ENCODE data around the gene ITGA1.
"Not testable (repeated sequence)": the region's sequence is repeated elsewhere in the genome, so short reads cannot be mapped to it uniquely, and the experiment has no call there.

Gene ITGA1

DNA sequence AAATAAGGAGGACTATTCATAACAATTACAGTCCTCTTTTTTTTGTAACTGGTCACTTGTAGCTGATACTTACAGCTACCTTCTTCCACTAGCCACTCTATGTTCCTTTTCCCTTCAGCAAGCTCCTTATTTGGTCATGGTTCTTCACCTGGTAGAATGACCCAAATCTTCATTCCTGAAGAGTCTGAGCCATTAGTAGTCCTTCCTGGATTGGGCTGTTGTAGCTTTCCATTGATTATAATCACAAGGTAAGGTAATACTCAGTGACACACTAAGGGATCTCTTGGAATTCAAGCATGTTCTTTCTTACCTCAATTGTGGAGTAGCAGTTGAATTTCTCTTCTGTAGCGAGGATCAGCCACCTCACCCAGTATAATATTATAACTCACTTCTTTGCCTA is 175.9 kb downstream of the ITGA1 start:
- in situ Hi-C loops (cut with MboI; ENCODE audit: low pct_unique_long_range_greater_than_20kb, low sequenced_read_pairs, unreplicated experiment): no loop called here
- TF ChIP-seq, protein P1, sequence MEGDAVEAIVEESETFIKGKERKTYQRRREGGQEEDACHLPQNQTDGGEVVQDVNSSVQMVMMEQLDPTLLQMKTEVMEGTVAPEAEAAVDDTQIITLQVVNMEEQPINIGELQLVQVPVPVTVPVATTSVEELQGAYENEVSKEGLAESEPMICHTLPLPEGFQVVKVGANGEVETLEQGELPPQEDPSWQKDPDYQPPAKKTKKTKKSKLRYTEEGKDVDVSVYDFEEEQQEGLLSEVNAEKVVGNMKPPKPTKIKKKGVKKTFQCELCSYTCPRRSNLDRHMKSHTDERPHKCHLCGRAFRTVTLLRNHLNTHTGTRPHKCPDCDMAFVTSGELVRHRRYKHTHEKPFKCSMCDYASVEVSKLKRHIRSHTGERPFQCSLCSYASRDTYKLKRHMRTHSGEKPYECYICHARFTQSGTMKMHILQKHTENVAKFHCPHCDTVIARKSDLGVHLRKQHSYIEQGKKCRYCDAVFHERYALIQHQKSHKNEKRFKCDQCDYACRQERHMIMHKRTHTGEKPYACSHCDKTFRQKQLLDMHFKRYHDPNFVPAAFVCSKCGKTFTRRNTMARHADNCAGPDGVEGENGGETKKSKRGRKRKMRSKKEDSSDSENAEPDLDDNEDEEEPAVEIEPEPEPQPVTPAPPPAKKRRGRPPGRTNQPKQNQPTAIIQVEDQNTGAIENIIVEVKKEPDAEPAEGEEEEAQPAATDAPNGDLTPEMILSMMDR (IDR thresholded peaks at IDR 0.05; ENCODE audit: extremely low read depth, insufficient read depth, missing control alignments): no peak
- DNase-seq (ENCODE audit: low spot score): no peak

DNA sequence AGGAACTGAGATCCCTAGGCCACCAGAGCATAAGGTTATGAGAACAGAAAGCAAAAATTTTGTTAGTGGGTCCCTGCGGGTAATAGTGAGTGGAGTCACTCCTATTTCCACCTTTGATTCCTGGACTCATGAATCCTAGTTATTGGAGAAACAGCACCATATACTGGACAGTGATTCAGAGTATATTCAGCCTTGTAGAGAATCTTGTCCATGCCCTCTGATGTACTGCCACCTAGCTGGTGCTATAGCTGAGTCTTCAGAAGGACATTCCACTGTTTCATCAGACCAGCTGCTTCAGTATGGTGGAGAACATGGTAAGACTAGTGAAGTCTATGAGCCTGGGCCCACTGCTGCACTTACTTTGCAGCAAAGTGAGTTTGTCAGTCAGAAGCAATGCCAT is 176.4 kb downstream of the ITGA1 start:
- in situ Hi-C loops (cut with MboI; ENCODE audit: low pct_unique_long_range_greater_than_20kb, low sequenced_read_pairs, unreplicated experiment): no loop called here

DNA sequence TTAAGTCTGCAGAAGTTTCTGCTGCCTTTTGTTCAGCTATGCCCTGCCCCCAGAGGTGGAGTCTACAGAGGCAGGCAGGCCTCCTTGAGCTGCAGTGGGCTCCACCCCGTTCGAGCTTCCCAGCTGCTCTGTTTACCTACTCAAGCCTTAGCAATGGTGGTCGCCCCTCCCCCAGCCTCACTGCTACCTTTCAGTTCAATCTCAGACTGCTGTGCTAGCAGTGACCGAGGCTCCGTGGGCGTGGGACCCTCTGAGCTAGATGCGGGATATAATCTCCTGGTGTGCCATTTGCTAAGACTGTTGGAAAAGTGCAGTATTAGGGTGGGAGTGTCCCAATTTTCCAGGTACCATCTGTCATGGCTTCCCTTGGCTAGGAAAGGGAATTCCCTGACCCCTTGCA is 188.4 kb downstream of the ITGA1 start:
- DNase-seq (ENCODE audit: low spot score); in situ Hi-C loops (cut with MboI; ENCODE audit: low pct_unique_long_range_greater_than_20kb, low sequenced_read_pairs, unreplicated experiment): not testable (repeated sequence)

More for the DNA sequence above, 176.4 kb downstream of the ITGA1 start:
- no peak for DNase-seq (ENCODE audit: low spot score)
- TF ChIP-seq, protein P1 (IDR thresholded peaks at IDR 0.05; ENCODE audit: extremely low read depth, insufficient read depth, missing control alignments): no peak

DNA sequence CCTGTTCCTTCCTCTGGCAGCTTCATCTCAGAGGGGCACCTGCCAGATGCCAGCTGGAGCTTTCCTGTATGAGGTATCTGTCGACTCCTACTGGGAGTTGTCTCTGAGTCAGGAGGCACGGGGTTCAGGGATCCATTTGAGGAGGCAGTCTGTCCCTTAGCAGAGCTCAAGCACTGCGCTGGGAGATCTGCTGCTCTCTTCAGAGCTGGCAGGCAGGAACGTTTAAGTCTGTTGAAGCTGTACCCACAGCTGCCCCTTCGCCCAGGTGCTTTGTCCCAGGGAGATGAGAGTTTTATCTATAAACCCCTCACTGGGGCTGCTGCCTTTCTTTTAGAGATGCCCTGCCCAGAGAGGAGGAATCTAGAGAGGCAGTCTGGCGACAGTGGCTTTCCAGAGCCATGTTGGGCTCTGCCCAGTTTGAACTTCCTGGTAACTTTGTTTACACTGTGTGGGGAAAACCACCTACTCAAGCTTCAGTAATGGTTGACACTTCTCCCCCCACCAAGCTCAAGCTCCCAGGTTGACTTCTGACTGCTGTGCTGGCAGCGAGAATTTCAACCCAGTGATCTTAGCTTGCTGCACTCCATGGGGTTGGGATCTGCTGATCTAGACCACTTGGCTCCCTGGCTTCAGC is 189.7 kb downstream of the ITGA1 start:
- DNase-seq (ENCODE audit: low spot score): no peak
- TF ChIP-seq, protein P1 (IDR thresholded peaks at IDR 0.05; ENCODE audit: extremely low read depth, insufficient read depth, missing control alignments): no peak
- in situ Hi-C loops (cut with MboI; ENCODE audit: low pct_unique_long_range_greater_than_20kb, low sequenced_read_pairs, unreplicated experiment): no loop called here

DNA sequence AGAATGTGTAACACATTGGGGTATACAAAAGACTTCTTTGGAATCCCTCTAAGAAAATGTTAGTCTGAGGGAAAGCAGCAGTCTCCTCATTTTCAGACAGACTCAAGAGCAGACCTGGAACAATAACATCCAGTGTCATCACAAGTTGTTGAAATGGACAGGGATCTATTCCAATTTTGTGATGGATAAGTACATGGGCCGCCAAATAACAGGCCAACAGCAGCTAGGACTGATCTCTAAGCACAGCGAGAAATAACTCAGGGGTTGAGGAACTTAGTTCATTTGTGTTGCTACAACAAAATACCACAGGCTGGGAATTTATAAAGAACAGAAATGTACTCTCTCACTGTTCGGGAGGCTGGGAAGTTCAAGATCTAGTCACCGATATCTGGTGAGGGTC is 193.8 kb downstream of the ITGA1 start:
- no peak for DNase-seq (ENCODE audit: low spot score)
- TF ChIP-seq, protein P1 (IDR thresholded peaks at IDR 0.05; ENCODE audit: extremely low read depth, insufficient read depth, missing control alignments): no peak
- in situ Hi-C loops (cut with MboI; ENCODE audit: low pct_unique_long_range_greater_than_20kb, low sequenced_read_pairs, unreplicated experiment): no loop called here

DNA sequence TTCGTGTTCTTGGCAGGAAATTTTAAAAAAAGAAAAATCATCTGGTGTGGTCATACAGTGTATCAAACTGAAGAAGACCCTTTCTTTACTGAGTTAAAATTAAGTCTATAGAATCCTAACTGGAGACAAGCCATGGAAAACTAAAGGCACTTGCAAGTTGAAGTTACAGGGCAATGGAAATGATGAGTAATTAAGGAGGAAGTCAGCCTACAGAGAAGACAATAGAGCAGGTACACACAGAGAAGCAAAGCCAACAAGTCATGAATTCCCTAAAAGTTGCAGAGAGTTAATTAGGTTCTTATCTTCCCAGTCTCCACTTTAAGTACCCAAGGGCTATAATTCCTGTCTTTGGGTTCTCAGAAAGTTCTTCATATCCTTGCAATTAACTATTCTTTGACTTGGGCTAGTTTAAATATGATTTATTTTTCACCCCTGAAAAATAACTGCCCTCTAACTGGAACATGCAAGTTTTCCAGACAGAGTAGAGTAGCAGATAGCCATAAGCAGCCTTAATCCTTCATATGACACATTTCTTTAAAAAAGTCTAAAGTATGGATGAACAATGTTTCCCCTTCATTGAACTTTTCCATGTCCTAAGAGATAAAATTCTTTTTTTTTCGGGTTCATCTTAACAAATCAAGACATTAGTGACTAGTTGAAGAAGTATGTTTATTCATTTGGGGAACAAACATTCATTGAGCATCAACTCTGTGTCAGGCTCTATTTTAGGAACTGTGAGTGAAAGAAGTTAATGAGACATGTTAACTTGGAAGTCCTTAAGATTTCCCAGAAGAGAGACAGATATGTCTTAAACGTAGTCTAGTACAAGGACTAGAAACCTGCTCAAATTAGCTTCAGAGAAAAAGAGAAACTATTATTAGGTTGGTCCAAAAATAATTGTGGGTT is 196.3 kb downstream of the ITGA1 start:
- TF ChIP-seq, protein P1 (IDR thresholded peaks at IDR 0.05; ENCODE audit: extremely low read depth, insufficient read depth, missing control alignments): no peak
- DNase-seq (ENCODE audit: low spot score): no peak
- in situ Hi-C loops (cut with MboI; ENCODE audit: low pct_unique_long_range_greater_than_20kb, low sequenced_read_pairs, unreplicated experiment): no loop called here

DNA sequence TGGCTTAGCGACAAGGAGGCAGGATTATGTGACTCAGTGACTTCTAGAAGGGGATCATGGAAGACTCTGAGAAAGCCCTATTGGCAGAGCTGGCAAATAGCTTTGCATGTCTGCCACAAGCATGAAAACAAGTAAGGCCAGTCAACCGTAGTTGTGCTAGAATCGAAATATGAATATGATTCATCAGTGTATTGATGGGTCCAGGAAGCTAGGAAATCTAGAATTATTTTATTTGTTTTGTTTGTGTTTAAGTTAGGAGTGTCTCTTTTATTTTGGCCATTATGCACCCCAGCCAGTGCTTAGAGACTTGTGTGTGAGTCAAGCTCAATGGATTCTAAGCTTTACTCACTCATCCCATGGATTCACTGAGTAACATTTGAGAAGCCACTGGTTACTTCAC is 197.6 kb downstream of the ITGA1 start:
- DNase-seq (ENCODE audit: low spot score): no peak
- in situ Hi-C loops (cut with MboI; ENCODE audit: low pct_unique_long_range_greater_than_20kb, low sequenced_read_pairs, unreplicated experiment): no loop called here
- TF ChIP-seq, protein P1 (IDR thresholded peaks at IDR 0.05; ENCODE audit: extremely low read depth, insufficient read depth, missing control alignments): no peak
